K562 (cell line): ENCODE measurements around the gene E2F3. TPM values are rescaled to one million over a fixed set of nuclear protein-coding genes. Genes with fewer than 3 reads are reported as not detected.

Source experiments
- ARHGAP35 ChIP-seq: fragments of 450-650 bp; IDR thresholded peaks from 2 replicates; pipeline ENCODE4 v1.6.1; 2018; ENCODE audit not compliant: partially characterized antibody
- E2F3 ChIP-seq: fragments of 250-450 bp; sonication (Bioruptor Pico); IDR thresholded peaks from 2 replicates; pipeline ENCODE4 v1.4.0; 2020; ENCODE audit warnings: mild to moderate bottlenecking
- FIP1L1 ChIP-seq: fragments of 200-400 bp; formaldehyde crosslinking; IDR thresholded peaks from 2 replicates; pipeline ENCODE4 v1.6.1; 2018; ENCODE audit warnings: mild to moderate bottlenecking, low read depth, low read length; ENCODE audit not compliant: poor library complexity, severe bottlenecking
- FOXA3 ChIP-seq, 2 experiments: fragments of 450-650 bp in 1 of 2; sonication (generic) in 1 of 2; formaldehyde crosslinking; IDR thresholded peaks in 1 of 2; conservative IDR thresholded peaks in 1 of 2; 2 replicates each; pipeline versions ENCODE4 v1.4.0 to v1.8.0; 2020 to 2022; ENCODE audit warnings: mild to moderate bottlenecking in 2 of 2, missing genetic modification reagents in 1 of 2
- GABPA ChIP-seq: fragments of 200-800 bp; sonication (Bioruptor generic); conservative IDR thresholded peaks from 2 replicates; pipeline ENCODE4 v1.6.1; 2016; ENCODE audit warnings: low read depth, missing genetic modification characterization, missing compliant biosample characterization
- HMG20A ChIP-seq: fragments of 450-650 bp; formaldehyde crosslinking; conservative IDR thresholded peaks from 2 replicates; pipeline ENCODE4 v1.4.0; 2020; ENCODE audit warnings: mild to moderate bottlenecking, mixed read lengths
- L3MBTL2 ChIP-seq: fragments of 450-650 bp; IDR thresholded peaks from 2 replicates; pipeline ENCODE4 v1.6.1; 2016; ENCODE audit warnings: mild to moderate bottlenecking, moderate library complexity
- MAZ ChIP-seq, 2 experiments: fragments of 450-650 bp in 1 of 2; sonication (generic) in 1 of 2; formaldehyde crosslinking; IDR thresholded peaks in 1 of 2; conservative IDR thresholded peaks in 1 of 2; 2 replicates each; pipeline versions ENCODE4 v1.4.0 to v1.5.0; 2020; ENCODE audit warnings: mild to moderate bottlenecking in 1 of 2, missing genetic modification reagents in 1 of 2
- NCOA2 ChIP-seq, 2 experiments: fragments of 450-650 bp; IDR thresholded peaks; 2 replicates each; pipeline ENCODE4 v1.6.1; 2018; ENCODE audit warnings: mild to moderate bottlenecking in 2 of 2, moderate library complexity in 1 of 2; ENCODE audit not compliant: partially characterized antibody in 2 of 2
- SETDB1 ChIP-seq: IDR thresholded peaks from one replicate; pipeline ENCODE4 v1.6.1; 2012; ENCODE audit warnings: low read length, control low read depth, inconsistent platforms
- SMARCE1 ChIP-seq: fragments of 450-650 bp; IDR thresholded peaks from 2 replicates; pipeline ENCODE4 v1.7.1; 2016; ENCODE audit warnings: mild to moderate bottlenecking
- SRSF3 ChIP-seq: fragments of 200-400 bp; formaldehyde crosslinking; IDR thresholded peaks from 2 replicates; pipeline ENCODE4 v1.6.1; 2016; ENCODE audit warnings: mild to moderate bottlenecking, low read length, moderate library complexity; ENCODE audit not compliant: insufficient read depth
- TBL1XR1 ChIP-seq, 2 experiments: IDR thresholded peaks; 2 replicates each; pipeline ENCODE4 v1.6.1; 2012; ENCODE audit warnings: improper control_type of control experiment in 2 of 2, low read length in 2 of 2, mild to moderate bottlenecking in 1 of 2
- ZNF212 ChIP-seq: fragments of 450-650 bp; formaldehyde crosslinking; IDR thresholded peaks from 2 replicates; pipeline ENCODE4 v1.4.0; 2020; ENCODE audit warnings: mild to moderate bottlenecking
- ZNF584 ChIP-seq: fragments of 200-800 bp; sonication (Bioruptor generic); IDR thresholded peaks from 2 replicates; pipeline ENCODE4 v1.6.1; 2016; ENCODE audit warnings: low read depth, mild to moderate bottlenecking, missing genetic modification characterization, missing compliant biosample characterization
- ZNF76 ChIP-seq: fragments of 250-450 bp; sonication (Bioruptor Pico); IDR thresholded peaks from 2 replicates; pipeline ENCODE4 v1.4.0; 2020; ENCODE audit warnings: mild to moderate bottlenecking, moderate library complexity, borderline replicate concordance
- ZNF766 ChIP-seq: fragments of 200-800 bp; sonication (Bioruptor generic); conservative IDR thresholded peaks from 2 replicates; pipeline ENCODE4 v1.6.1; 2016; ENCODE audit warnings: missing genetic modification characterization, missing compliant biosample characterization
- polyA plus RNA-seq, 8 experiments: library from polyadenylated mRNA; depleted of rRNA in 4 of 8; stranded (reverse) in 5 of 8; unstranded in 3 of 8; fragments of >200 nt; fragmentation: Nextera tagmentation in 2 of 8; fragmentation: Illumina TruSeq in 1 of 8; extraction: Ambion mirVana in 2 of 8; extraction: Trizol in 1 of 8; gene quantifications; 2 replicates each; pipeline versions ENCODE4 v1.2.1 to v1.2.3, GENCODE V29; 2011 to 2014; ENCODE audit warnings: inconsistent platforms in 1 of 8, missing spikeins in 1 of 8
- total RNA-seq, 7 experiments: library from RNA; depleted of rRNA in 6 of 7; stranded (reverse); fragments of >200 nt in 6 of 7; fragmentation: Illumina TruSeq in 2 of 7; extraction: Trizol in 2 of 7; gene quantifications; 2 replicates each; pipeline versions ENCODE4 v1.2.1 to v1.2.3, GENCODE V29; 2011 to 2021; ENCODE audit warnings: low replicate concordance in 1 of 7
- TF ChIP-seq, protein P1 (sequence below): sonication (generic); formaldehyde crosslinking; IDR thresholded peaks from 2 replicates; pipeline ENCODE4 v1.8.1; 2023; ENCODE audit warnings: mild to moderate bottlenecking, missing genetic modification reagents
- TF ChIP-seq, protein P2 (sequence below): fragments of 450-650 bp; formaldehyde crosslinking; IDR thresholded peaks from 2 replicates; pipeline ENCODE4 v1.4.0; 2022; ENCODE audit warnings: mild to moderate bottlenecking, moderate library complexity

Gene E2F3
- total and polyA plus RNA-seq, 9 of the 15 experiments (the other 6 are each of a cell fraction or from before 2014, with no cell fraction given): 11.1 to 44.7 (median 27.2) TPM

GRCh38 chr6:20401205-20402091 is at the start of gene E2F3 (continued):
- TF ChIP-seq NCOA2 (IDR thresholded peaks at IDR 0.05; ENCODE audit: partially characterized antibody in 2 of 2) (no peak), FOXA3 (CRISPR knock-in tag; conservative IDR thresholded peaks at IDR 0.05 in 1 of 2, IDR thresholded peaks at IDR 0.05 in 1 of 2) (0 out of 4 replicates have a peak, but pooled peaks of 1 of the 2 experiments have one; percentile 43), TBL1XR1 (IDR thresholded peaks at IDR 0.05; ENCODE audit: low read length in 2 of 2) (peak in 1 of 2 experiments; percentile 25; a peak in 1 of 4 replicates), ZNF212 (no peak), ZNF584 (CRISPR knock-in tag) (no peak), SMARCE1 (0 out of 2 replicates have a peak, but pooled peaks have one; percentile 5), L3MBTL2 (peak; percentile 0), FIP1L1 (no peak), GABPA (tag) (no peak; the same call in 1 of the 2 replicates), HMG20A (CRISPR knock-in tag) (no peak), ZNF766 (CRISPR knock-in tag) (no peak), ARHGAP35 (no peak), SETDB1 (no peak), MAZ (CRISPR knock-in tag; conservative IDR thresholded peaks at IDR 0.05 in 1 of 2, IDR thresholded peaks at IDR 0.05 in 1 of 2) (peak; percentile 46 to 95), ZNF76 (CRISPR knock-in tag) (no peak), E2F3 (peak; percentile 99), SRSF3 (no peak)
- TF ChIP-seq, protein P1, sequence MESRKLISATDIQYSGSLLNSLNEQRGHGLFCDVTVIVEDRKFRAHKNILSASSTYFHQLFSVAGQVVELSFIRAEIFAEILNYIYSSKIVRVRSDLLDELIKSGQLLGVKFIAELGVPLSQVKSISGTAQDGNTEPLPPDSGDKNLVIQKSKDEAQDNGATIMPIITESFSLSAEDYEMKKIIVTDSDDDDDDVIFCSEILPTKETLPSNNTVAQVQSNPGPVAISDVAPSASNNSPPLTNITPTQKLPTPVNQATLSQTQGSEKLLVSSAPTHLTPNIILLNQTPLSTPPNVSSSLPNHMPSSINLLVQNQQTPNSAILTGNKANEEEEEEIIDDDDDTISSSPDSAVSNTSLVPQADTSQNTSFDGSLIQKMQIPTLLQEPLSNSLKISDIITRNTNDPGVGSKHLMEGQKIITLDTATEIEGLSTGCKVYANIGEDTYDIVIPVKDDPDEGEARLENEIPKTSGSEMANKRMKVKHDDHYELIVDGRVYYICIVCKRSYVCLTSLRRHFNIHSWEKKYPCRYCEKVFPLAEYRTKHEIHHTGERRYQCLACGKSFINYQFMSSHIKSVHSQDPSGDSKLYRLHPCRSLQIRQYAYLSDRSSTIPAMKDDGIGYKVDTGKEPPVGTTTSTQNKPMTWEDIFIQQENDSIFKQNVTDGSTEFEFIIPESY (CRISPR knock-in tag): peak; percentile 11; the same call in 1 of the 2 replicates
- TF ChIP-seq, protein P2, sequence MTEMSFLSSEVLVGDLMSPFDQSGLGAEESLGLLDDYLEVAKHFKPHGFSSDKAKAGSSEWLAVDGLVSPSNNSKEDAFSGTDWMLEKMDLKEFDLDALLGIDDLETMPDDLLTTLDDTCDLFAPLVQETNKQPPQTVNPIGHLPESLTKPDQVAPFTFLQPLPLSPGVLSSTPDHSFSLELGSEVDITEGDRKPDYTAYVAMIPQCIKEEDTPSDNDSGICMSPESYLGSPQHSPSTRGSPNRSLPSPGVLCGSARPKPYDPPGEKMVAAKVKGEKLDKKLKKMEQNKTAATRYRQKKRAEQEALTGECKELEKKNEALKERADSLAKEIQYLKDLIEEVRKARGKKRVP (CRISPR knock-in tag): 0 out of 2 replicates have a peak, but pooled peaks have one; percentile 25
